VCaP (cell line): Measurements from ENCODE around the gene TVP23A.

ENCODE experiments used
- H3K27ac ChIP-seq: fragments of 450-650 bp; 2 replicates; pipeline ENCODE4 v1.5.1; 2017
- TF ChIP-seq, protein P1 (sequence below): fragments of 450-650 bp; conservative IDR thresholded peaks from 2 replicates; pipeline ENCODE4 v1.5.1; 2017; ENCODE audit warnings: mild to moderate bottlenecking, moderate library complexity

Gene TVP23A

DNA sequence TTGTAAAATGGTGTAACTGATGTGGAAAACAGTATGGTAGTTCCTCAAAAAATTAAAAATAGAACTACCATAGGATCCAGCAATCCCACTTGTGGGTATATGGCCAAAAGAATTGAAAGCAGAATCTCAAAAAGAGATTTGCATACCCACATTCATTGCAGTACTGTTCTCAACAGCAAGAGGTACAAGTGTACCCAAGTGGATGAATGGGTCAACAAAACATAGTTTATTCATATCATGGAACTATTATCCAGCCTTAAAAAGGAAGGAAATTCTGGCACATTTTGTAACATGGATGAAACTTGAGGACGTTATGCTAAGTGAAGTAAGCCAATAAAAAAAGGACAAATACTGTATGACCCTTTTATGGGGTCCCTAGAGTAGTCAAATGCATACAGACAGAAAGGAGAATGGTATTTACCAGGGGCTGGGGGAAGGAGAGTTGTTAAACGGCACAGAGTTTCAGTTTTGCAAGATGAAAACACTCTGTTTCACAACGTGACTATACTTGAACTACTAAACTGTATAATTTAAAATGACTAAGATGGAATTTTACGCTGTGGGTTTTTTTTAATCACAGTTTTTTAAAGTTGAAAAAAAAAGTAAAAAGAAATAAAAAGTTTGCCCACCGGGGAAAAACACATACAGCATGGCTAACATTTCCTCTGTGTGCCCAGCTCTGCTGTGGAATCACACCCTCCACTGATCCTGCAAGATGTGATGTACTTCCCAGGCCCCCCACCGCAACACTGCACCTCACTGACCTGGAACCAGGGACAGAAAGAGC, 6.1 kb downstream of the TVP23A start:
- TF ChIP-seq, protein P1, sequence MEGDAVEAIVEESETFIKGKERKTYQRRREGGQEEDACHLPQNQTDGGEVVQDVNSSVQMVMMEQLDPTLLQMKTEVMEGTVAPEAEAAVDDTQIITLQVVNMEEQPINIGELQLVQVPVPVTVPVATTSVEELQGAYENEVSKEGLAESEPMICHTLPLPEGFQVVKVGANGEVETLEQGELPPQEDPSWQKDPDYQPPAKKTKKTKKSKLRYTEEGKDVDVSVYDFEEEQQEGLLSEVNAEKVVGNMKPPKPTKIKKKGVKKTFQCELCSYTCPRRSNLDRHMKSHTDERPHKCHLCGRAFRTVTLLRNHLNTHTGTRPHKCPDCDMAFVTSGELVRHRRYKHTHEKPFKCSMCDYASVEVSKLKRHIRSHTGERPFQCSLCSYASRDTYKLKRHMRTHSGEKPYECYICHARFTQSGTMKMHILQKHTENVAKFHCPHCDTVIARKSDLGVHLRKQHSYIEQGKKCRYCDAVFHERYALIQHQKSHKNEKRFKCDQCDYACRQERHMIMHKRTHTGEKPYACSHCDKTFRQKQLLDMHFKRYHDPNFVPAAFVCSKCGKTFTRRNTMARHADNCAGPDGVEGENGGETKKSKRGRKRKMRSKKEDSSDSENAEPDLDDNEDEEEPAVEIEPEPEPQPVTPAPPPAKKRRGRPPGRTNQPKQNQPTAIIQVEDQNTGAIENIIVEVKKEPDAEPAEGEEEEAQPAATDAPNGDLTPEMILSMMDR = no peak
- H3K27ac ChIP-seq = no peak overlapping the region

DNA sequence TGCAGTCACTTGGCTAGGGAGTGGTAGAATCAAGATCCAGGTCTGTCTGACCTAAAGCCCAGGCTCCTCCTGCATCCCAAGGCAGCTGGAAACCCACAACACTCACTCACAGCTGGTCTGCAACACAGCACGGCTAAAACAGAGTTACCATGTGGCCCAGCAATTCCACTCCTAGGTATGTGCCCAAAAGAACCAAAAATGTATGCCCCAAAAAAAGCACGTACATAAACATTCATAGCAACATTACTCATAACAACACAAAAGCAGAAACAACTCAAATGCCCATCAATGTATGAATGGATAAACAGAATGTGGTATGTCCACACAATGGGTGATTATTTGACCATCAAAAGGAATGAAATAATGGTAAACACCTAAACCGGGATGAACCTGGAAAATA, 8.9 kb downstream of the TVP23A start:
- H3K27ac ChIP-seq = no peak overlapping the region

DNA sequence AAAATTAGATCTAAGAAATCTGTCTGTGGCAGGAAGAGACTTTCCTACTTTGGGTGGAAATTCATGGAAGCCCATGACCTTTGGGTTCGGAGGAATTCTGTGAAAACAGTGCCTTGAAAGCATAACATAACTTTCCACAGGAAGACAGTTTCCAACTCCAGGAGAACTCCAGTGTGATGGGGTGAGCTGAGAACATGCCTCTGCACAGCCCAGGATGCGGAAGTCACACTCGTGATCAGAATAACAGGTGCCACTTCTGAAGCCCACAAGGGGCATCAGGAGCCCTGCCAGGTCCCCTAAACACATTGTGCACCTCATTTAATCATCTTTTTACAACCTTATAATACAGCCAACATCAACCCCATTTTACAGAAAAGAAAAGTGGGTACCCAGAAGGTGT, 9.7 kb downstream of the TVP23A start:
- H3K27ac ChIP-seq = no peak overlapping the region
- TF ChIP-seq, protein P1 = no peak

More for the DNA sequence above, 8.9 kb downstream of the TVP23A start:
- TF ChIP-seq, protein P1 = no peak

- no peak overlapping the region for H3K27ac ChIP-seq
- TF ChIP-seq, protein P1 = no peak
Measured at GRCh38 chr16:10808218-10808617, 10.4 kb downstream of the TVP23A start.

GRCh38 chr16:10806698-10807097, 11.9 kb downstream of the TVP23A start:
- TF ChIP-seq, protein P1 = no peak
- no peak overlapping the region for H3K27ac ChIP-seq

GRCh38 chr16:10805334-10805733, 13.3 kb downstream of the TVP23A start:
- TF ChIP-seq, protein P1 = no peak

GRCh38 chr16:10799736-10800135, 18.9 kb downstream of the TVP23A start:
- H3K27ac ChIP-seq = no peak overlapping the region
- TF ChIP-seq, protein P1 = no peak

More at GRCh38 chr16:10805334-10805733, 13.3 kb downstream of the TVP23A start:
- H3K27ac ChIP-seq = no peak overlapping the region
